Measurements from ENCODE around the gene DCLRE1B.

DNA sequence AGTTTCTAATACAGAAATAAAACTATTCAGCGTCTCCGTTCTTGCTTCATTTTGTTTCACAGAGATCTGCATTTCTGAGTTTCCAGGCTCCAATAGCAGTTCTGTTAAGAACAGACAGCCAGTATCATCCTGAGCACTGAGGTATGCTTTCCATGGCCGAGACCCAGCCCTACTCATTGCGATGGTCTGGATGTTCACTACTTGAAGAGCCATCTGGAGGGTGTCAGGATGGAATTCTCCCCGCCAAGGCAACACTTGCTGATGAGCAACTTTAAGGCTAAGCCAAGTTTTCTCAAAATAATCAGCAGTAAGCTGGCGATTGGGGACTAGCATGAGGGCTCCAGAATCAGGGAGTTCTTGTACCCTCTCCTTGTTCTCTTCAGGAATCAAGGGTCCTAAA is 10.0 kb upstream of the DCLRE1B start:
- TF ChIP-seq CTCF (IDR thresholded peaks at IDR 0.05), result no peak
- no peak for TF ChIP-seq POLR2A (IDR thresholded peaks at IDR 0.05)

All from Peyer's patch (tissue), 4 donors.